Cardiac septum (tissue), 1 donor: ENCODE results near the gene TAP2. TPM values are rescaled to one million over a fixed set of nuclear protein-coding genes. Genes with fewer than 3 reads are reported as not detected.

Experiments used
- DNase-seq: peaks from one replicate; pipeline ENCODE4 v3.0.0-alpha.2; 2020; ENCODE audit warnings: low spot score
- intact Hi-C: fragments of 100-400 bp; cut with DNase I; formaldehyde crosslinking; loops from one replicate; pipeline ENCODE4 v1.14.0; 2022
- total RNA-seq: library from RNA; stranded (reverse); fragmentation: NEBNext Ultra II Directional; extraction: Animal tissue kit (Norgen Biotek cat#: 25700); gene quantifications from one replicate; pipeline ENCODE4 v1.2.1, GENCODE V29; 2021
- donor health status: DM: no; HTN: no; CAD: no.

The TAP2 gene
- total RNA-seq, 1 donor from 2014 or later = 12.7 TPM

GRCh38 chr6:32842021-32842650 is 3.6 kb upstream of the TAP2 start:
- DNase-seq = no peak
- intact Hi-C loops = no loop called here

- DNase-seq = no peak
- intact Hi-C loops = no loop called here
These were observed 2.2 kb upstream of the TAP2 start for GRCh38 chr6:32840604-32841246.

GRCh38 chr6:32839356-32839755 is 817 bp upstream of the TAP2 start:
- intact Hi-C loops = no loop called here
- no peak for DNase-seq

- intact Hi-C loops = loop anchor here (1.0 kb wide), 2 partner anchors 16 to 31 kb away; partner anchors contain the start of gene TAP1
- DNase-seq = no peak
These were observed 857 bp downstream of the TAP2 start for GRCh38 chr6:32837651-32838113.

GRCh38 chr6:32836873-32837272 is 1.7 kb downstream of the TAP2 start:
- DNase-seq = no peak
- intact Hi-C loops = no loop called here

- intact Hi-C loops = no loop called here
- DNase-seq = no peak
These were observed 3.2 kb downstream of the TAP2 start for GRCh38 chr6:32835167-32835893.

- DNase-seq = no peak
- intact Hi-C loops = no loop called here
These were observed 4.9 kb downstream of the TAP2 start for GRCh38 chr6:32833664-32834063.

GRCh38 chr6:32832535-32832934 is 6.0 kb downstream of the TAP2 start:
- intact Hi-C loops = no loop called here
- no peak for DNase-seq

- intact Hi-C loops = no loop called here
- no peak for DNase-seq
These were observed 7.6 kb downstream of the TAP2 start for GRCh38 chr6:32830936-32831335.

- intact Hi-C loops = no loop called here
- DNase-seq = no peak
These were observed 8.5 kb downstream of the TAP2 start for GRCh38 chr6:32830017-32830416.

- intact Hi-C loops = no loop called here
- DNase-seq = no peak
These were observed 9.0 kb downstream of the TAP2 start for GRCh38 chr6:32829495-32829894.

- intact Hi-C loops = no loop called here
- no peak for DNase-seq
These were observed 11.5 kb downstream of the TAP2 start for GRCh38 chr6:32827025-32827424.

- intact Hi-C loops = no loop called here
These were observed 12.6 kb downstream of the TAP2 start for GRCh38 chr6:32825966-32826365.

GRCh38 chr6:32819729-32820128 is 18.8 kb downstream of the TAP2 start:
- intact Hi-C loops = no loop called here
- DNase-seq = no peak

More at GRCh38 chr6:32825966-32826365, 12.6 kb downstream of the TAP2 start:
- DNase-seq = no peak

- no peak for DNase-seq
- intact Hi-C loops = no loop called here
These were observed 19.7 kb downstream of the TAP2 start for GRCh38 chr6:32818867-32819266.

GRCh38 chr6:32816746-32817204 is 21.8 kb downstream of the TAP2 start, which contains the start of gene HLA-DOB:
TSS of gene HLA-DOB (minus strand) at chr6:32817002. CDS start at chr6:32816951, 51 bp downstream.
- DNase-seq = no peak
- intact Hi-C loops = no loop called here

- intact Hi-C loops = no loop called here
- no peak for DNase-seq
These were observed 22.5 kb downstream of the TAP2 start for GRCh38 chr6:32815996-32816395.

- intact Hi-C loops = no loop called here
- DNase-seq = no peak
These were observed 23.4 kb downstream of the TAP2 start for GRCh38 chr6:32815115-32815514.

GRCh38 chr6:32814145-32814544 is 24.4 kb downstream of the TAP2 start:
- DNase-seq = no peak

GRCh38 chr6:32809171-32809570 is 29.4 kb downstream of the TAP2 start:
- intact Hi-C loops = no loop called here
- no peak for DNase-seq

More at GRCh38 chr6:32814145-32814544, 24.4 kb downstream of the TAP2 start:
- intact Hi-C loops = no loop called here
